CD4-positive, alpha-beta T cell treated with Interleukin-6 for 4 hours (primary cell): ENCODE results near the gene B9D2.
A peak's percentile ranks its signal among the peaks of the same experiment; 100 is the strongest.
"Not testable (repeated sequence)": the region's sequence is repeated elsewhere in the genome, so short reads cannot be mapped to it uniquely, and the experiment has no call there.

Source experiments
- DNase-seq: peaks from one replicate; pipeline ENCODE4 v3.0.0-alpha.2; 2020; ENCODE audit warnings: mixed read lengths

B9D2 gene

GRCh38 chr19:41363753-41364523 is at the start of gene B9D2:
B9D2 (minus strand) TSS chr19:41364149; CDS start chr19:41363519, 630 bp downstream.
- peak; percentile 99 for DNase-seq

- DNase-seq: no peak
Observed at GRCh38 chr19:41412953-41413352, 49.0 kb upstream of the B9D2 start.

GRCh38 chr19:41411968-41412265 is 48.0 kb upstream of the B9D2 start:
- no peak for DNase-seq

GRCh38 chr19:41411100-41411967 is 47.4 kb upstream of the B9D2 start:
- no peak for DNase-seq

- DNase-seq: no peak
Observed at GRCh38 chr19:41410336-41411054, 46.5 kb upstream of the B9D2 start.

- no peak for DNase-seq
Observed at GRCh38 chr19:41409288-41409687, 45.3 kb upstream of the B9D2 start.

- not testable (repeated sequence) for DNase-seq
Observed at GRCh38 chr19:41408846-41409245, 44.9 kb upstream of the B9D2 start.

GRCh38 chr19:41408256-41408655 is 44.3 kb upstream of the B9D2 start:
- DNase-seq: no peak

- no peak for DNase-seq
Observed at GRCh38 chr19:41407271-41407670, 43.3 kb upstream of the B9D2 start.

GRCh38 chr19:41405776-41406175 is 41.8 kb upstream of the B9D2 start:
- DNase-seq: no peak

- DNase-seq: no peak
Observed at GRCh38 chr19:41403181-41403970, 39.4 kb upstream of the B9D2 start.

- no peak for DNase-seq
Observed at GRCh38 chr19:41402010-41402409, 38.1 kb upstream of the B9D2 start.

GRCh38 chr19:41401483-41401882 is 37.5 kb upstream of the B9D2 start:
- no peak for DNase-seq

- DNase-seq: no peak
Observed at GRCh38 chr19:41399525-41399924, 35.6 kb upstream of the B9D2 start.

- DNase-seq: no peak
Observed at GRCh38 chr19:41399091-41399490, 35.1 kb upstream of the B9D2 start.

- DNase-seq: no peak
Observed at GRCh38 chr19:41398598-41398997, 34.6 kb upstream of the B9D2 start.

GRCh38 chr19:41398050-41398418 is 34.1 kb upstream of the B9D2 start:
- peak; percentile 4 for DNase-seq

GRCh38 chr19:41397086-41398049 is 33.4 kb upstream of the B9D2 start, which contains the start of the genes BCKDHA and EXOSC5:
BCKDHA (plus strand) TSS chr19:41397818; CDS start chr19:41397828, 10 bp downstream.
EXOSC5 (minus strand) TSS chr19:41397359; CDS start chr19:41397328, 31 bp downstream.
- DNase-seq: peak; percentile 100

- no peak for DNase-seq
Observed at GRCh38 chr19:41395355-41395754, 31.4 kb upstream of the B9D2 start.

- no peak for DNase-seq
Observed at GRCh38 chr19:41392775-41393174, 28.8 kb upstream of the B9D2 start.

- no peak for DNase-seq
Observed at GRCh38 chr19:41391618-41392017, 27.7 kb upstream of the B9D2 start.
